NCI-H146 treated with DMSO at 0.1 percent for 48 hours (cell line): ENCODE results near the gene BCKDHB.

Experiments used
- DNase-seq: peaks from one replicate; lab custom pipeline; 2025; ENCODE audit not compliant: unreplicated experiment; lab: John Stamatoyannopoulos, UW

BCKDHB gene

DNA sequence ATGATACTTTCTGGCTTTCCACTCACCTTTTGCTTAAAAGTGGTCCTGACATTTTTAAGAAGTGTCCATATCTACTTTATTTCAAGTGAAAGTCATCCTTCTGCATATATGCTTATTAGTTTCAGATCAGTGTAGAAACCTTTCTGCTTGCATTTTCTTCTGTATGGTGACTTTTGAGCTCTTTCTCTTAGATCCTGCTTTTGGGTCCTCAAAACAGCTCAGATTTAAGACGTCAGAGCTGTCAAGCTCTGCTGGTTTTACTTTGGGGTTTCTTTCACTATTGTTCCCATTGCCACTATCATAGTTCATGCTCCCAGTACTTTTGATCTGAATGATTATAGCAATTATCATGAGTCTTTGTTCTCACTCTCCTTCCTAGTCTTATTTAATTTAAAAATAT lies 41.7 kb downstream of the BCKDHB start:
- no peak for DNase-seq

DNA sequence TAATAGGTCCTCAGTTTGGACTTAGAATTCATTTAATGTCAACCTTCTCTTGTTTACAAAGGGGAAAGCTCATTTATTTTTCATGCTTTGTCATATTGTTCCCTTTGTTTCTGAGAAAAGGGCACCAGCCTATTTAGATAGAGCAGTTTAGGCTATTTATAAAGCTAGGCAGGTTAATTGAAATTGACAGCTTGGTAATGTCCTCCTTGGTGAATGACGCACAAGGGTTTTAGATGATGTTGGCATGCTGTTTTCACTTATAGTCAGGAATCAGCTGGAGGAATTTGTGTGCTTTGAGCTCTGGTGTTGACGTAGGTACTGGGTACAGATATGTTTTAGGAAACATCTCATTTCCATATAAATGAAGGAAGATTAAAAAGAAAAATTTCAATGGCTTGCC lies 45.2 kb downstream of the BCKDHB start:
- DNase-seq = no peak

GRCh38 chr6:80154160-80154559 lies 47.7 kb downstream of the BCKDHB start:
- no peak for DNase-seq

GRCh38 chr6:80156221-80156620 lies 49.8 kb downstream of the BCKDHB start:
- no peak for DNase-seq

- DNase-seq = no peak
Observed at GRCh38 chr6:80158478-80158989, 52.1 kb downstream of the BCKDHB start.

GRCh38 chr6:80161434-80161833 lies 55.0 kb downstream of the BCKDHB start:
- DNase-seq = no peak

DNA sequence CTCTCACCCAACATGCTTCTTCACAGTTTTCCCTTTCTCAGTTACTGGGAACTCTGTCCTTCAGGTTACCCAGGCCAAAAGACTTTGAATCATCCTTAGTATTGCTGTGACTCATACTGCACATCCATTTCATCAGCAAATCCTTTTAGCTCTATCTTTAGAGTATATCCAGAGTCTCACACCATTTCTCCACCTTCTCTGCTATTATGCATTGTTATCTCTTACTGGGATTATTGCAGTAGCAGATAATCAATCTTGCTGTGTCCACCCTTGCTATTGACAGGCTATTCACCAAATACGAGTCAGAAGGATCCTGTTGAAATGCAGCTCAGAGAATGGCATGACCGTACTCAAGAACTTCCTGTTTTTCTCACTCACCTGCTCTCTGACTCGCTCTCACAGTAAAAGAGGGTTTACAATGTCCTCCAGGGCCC lies 57.3 kb downstream of the BCKDHB start:
- DNase-seq = no peak

- no peak for DNase-seq
Observed at GRCh38 chr6:80165143-80165542, 58.7 kb downstream of the BCKDHB start.

GRCh38 chr6:80165819-80166218 lies 59.3 kb downstream of the BCKDHB start:
- DNase-seq = no peak

- DNase-seq = no peak
Observed at GRCh38 chr6:80170433-80170832, 64.0 kb downstream of the BCKDHB start.

- DNase-seq = no peak
Observed at GRCh38 chr6:80173411-80173810, 66.9 kb downstream of the BCKDHB start.

GRCh38 chr6:80174900-80175572 lies 68.6 kb downstream of the BCKDHB start:
- no peak for DNase-seq

DNA sequence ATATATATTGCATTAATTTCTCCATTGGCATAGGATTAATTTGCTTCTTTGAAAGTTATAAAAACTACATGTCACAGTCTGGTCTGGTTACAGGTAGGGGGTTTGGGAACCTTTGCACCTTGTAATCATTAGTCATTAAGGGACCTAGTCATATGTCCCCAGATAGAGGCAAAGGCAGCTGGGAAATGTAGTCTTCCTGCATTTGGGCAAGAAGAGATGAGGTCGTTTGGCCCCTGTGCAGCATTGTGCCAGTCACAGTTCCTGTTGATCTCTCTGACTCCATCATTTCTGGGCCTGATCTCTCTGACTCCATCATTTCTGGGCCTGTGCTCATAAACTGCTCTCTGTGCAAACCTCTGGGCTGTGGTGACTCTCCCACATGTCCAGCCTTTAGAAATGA lies 73.2 kb downstream of the BCKDHB start:
- no peak for DNase-seq

GRCh38 chr6:80181352-80182081 lies 75.0 kb downstream of the BCKDHB start:
- DNase-seq = no peak

DNA sequence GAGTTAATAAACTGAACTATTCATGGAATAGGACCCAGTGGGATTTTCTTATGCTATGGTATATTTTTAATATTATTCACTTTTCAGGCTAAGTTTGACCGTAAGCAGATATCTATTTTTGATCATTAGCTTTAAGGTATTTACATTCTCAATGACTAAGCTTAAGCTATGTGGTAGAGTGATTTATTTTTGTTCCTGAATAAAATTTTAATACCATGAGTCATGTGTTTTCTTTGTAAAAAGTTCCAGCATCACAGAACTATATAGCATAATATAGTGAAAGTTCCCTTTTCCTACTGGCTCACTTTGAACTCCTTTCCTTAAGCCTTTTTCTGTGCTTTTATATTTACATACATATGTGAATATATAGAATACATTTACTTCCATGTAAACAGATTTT lies 75.8 kb downstream of the BCKDHB start:
- no peak for DNase-seq

DNA sequence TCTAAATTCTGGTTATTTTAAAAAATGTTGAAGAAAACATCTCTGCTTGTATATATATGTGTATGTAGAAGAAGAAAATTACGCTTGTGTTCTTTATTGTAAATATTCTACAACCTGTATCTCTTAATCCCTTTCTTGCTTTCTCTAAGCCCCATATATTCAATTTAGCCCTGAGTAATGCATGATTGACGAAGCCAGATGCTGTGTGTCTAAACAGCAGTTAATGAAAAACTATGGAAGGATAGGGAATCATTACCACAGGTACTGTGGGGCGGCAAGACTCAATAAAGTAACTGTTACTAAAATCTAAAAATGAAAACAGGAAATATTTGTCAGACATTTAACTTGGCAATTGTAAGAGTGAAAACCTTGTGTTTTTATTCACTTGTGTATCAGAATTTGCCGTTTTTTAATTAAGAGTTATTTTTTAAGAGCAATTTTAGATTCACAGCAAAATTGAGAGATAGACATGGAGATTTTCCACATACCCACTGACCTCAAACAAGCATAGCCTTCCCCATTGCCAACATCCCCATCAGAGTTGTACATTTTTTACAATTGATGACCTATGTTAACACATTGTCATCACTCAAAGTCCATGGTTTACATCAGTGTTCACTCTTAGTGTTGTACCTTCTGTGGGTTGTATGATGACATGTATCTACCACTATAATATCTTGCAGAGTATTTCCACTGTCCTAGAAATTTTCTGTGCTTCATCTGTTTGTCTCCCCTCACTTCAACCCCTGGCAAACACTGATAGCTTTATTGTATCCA lies 76.7 kb downstream of the BCKDHB start:
- no peak for DNase-seq

DNA sequence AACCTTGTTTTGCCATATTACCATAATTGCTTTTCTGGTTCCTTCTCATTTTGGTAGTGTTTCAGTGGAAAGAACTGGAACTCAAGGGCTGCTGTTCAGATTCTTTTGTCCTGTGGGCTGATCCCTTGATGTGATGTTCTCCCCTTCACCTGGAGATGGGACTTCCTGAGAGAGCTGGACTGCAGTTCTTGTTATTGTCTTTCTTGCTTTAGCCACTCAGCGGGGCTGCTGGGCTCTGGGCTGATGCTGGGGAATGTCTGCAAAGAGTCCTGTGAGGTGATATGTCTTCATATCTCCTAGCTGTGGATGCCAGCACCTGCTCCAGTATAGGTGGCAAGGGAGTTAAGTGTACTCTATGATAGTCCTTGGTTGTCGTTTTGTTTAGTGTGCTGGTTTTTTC lies 79.0 kb downstream of the BCKDHB start:
- no peak for DNase-seq

DNA sequence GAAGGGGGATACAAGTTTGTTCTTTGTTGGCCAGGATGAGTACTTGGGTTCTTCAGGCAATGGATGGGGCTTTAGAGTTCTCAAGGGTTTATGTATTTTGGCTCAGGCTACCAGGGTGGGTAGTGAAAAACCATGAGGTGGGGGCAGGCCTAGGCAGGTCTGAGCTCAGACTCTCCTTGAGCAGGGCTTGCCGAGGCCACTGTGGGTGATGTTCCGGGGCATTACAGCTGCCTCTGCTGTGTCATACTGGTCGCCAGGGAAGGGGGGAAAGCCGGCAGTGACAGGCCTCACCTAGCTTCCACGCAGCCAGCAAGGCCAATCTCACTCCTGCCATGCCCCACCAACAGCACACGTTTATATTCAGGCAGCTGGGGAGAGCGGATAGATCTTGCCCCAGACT lies 79.6 kb downstream of the BCKDHB start:
- no peak for DNase-seq

- no peak for DNase-seq
Observed at GRCh38 chr6:80196906-80197305, 90.4 kb downstream of the BCKDHB start.

DNA sequence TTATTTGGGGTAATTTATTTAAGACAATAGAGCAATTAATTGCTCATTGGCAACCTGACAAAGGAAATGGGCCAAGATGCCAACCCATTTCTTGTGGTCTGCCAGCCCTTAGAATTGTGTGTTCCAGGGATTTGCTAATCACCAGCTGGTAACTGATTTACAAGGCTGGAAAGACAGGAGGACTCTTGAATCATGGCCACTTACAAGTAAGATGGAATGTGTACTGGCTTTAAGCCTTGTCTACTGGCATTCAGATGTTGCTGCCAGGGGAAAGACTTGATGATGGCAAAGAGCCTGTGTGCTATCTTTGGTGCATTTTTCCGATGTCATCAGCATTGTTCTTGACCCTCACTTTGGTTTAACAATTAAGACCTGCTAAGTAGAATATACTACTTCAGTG lies 91.0 kb downstream of the BCKDHB start:
- no peak for DNase-seq

DNA sequence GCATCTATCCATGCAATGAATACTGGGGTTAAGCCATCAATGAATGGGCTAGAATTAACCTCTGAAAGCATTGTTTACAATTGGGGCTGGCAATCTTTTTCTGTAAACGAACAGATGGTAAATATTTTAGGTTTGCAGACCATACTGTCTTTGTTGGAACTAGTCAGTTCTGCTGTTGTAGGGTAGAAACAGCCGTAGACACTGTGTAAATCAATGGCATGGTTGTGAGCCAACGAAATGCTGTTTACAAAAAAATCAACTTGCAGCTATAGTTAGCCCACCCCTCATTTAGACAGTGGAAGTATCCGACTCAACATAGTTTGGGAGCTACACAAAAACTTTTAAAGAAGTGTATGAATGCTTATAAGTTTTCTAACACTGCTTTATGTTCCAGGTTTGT lies 91.5 kb downstream of the BCKDHB start:
- no peak for DNase-seq

DNA sequence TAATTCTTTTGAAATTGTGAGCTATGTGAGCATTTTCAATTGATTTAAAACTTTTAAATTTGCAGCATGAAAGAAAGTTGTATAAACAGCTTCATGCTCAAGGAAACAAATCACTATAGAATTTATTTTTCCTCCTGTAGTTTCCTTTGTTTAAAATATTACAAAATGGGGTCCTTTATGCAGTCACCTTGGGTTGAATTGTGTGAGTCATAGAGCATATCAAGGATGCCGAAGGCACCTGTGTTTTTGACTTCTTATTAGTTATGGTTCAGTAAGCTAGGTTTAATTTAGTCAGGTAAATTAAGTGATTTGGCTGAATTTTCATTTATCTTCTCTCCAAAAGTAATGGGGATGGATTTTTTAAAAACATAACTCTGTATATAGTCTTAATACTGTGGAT lies 96.8 kb downstream of the BCKDHB start:
- DNase-seq = no peak
